HG02884 (cell line): ENCODE results near the gene FBXW9.
"Not testable (repeated sequence)": the region's sequence is repeated elsewhere in the genome, so short reads cannot be mapped to it uniquely, and the experiment has no call there.

ENCODE experiments used
- ATAC-seq: cut with Tn5 transposase; IDR thresholded peaks from one replicate; pipeline ENCODE4 v1.9.1; 2021; ENCODE audit warnings: mild to moderate bottlenecking, moderate library complexity; ENCODE audit not compliant: unreplicated experiment

Gene FBXW9

GRCh38 chr19:12657966-12658365 lies 38.5 kb downstream of the FBXW9 start:
- ATAC-seq: no peak

GRCh38 chr19:12656899-12657571 lies 39.4 kb downstream of the FBXW9 start:
- no peak for ATAC-seq

- ATAC-seq: no peak
Measured at GRCh38 chr19:12655546-12655945, 40.9 kb downstream of the FBXW9 start.

GRCh38 chr19:12652219-12652618 lies 44.2 kb downstream of the FBXW9 start:
- no peak for ATAC-seq

- ATAC-seq: no peak
Measured at GRCh38 chr19:12649941-12650340, 46.5 kb downstream of the FBXW9 start.

GRCh38 chr19:12648088-12648487 lies 48.3 kb downstream of the FBXW9 start:
- no peak for ATAC-seq

- no peak for ATAC-seq
Measured at GRCh38 chr19:12647490-12648071, 48.9 kb downstream of the FBXW9 start.

GRCh38 chr19:12647047-12647446 lies 49.4 kb downstream of the FBXW9 start:
- ATAC-seq: no peak

GRCh38 chr19:12646551-12646950 lies 49.9 kb downstream of the FBXW9 start:
- no peak for ATAC-seq

- not testable (repeated sequence) for ATAC-seq
Measured at GRCh38 chr19:12643716-12644115, 52.7 kb downstream of the FBXW9 start.

- no peak for ATAC-seq
Measured at GRCh38 chr19:12642506-12642905, 53.9 kb downstream of the FBXW9 start.

- no peak for ATAC-seq
Measured at GRCh38 chr19:12641456-12641855, 55.0 kb downstream of the FBXW9 start.

- ATAC-seq: no peak
Measured at GRCh38 chr19:12639901-12640613, 56.4 kb downstream of the FBXW9 start.
